GM18873 (cell line): ENCODE results near the gene CLDN12.

Experiments
- ATAC-seq: cut with Tn5 transposase; IDR thresholded peaks from one replicate; pipeline ENCODE4 v1.9.1; 2021; ENCODE audit warnings: mild to moderate bottlenecking, moderate library complexity, moderate number of reproducible peaks; ENCODE audit not compliant: unreplicated experiment, low FRiP score

Gene CLDN12

GRCh38 chr7:90403174-90404113 is at the start of gene CLDN12:
CLDN12 (plus strand) TSS chr7:90403461; CDS start chr7:90412677, 9,216 bp downstream.
- peak; percentile 96 for ATAC-seq

DNA sequence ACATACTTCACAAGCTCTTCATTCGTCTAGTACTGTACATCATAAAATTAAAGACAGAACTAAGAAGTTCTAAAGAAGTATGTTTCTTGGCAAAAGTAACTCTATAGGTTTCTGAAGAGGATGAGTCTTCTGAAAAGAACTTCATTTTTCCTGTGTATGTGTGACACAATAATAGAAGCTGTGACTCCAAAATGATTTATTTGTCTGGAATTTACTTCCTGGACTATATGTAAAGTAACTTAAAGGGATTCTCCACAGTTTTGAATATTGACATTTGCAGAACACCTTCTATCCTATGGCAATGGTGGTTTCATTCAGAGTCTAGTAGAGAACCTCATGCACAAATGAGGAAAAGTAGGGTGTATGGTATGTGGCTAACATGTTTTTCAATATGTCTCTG is 19.8 kb upstream of the CLDN12 start:
- no peak for ATAC-seq

DNA sequence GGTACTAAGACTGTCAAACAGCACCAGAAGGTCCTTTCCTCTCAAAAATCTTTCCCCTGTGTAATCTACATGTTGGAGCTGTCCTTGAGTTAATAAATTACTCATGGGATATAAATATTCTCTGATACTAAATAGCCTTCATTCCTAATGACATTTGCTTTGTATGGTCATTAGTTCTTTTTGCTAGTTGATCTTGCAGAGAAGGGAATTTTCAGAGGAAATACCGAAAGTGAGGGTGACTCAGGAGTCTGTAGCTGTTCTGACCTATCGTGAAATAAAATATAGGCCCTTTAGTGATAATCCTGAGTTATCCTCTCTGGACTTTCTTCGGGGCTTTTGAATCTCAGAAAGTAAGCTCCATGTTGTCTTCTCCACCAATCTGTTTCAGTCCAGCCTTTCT is 19.4 kb upstream of the CLDN12 start:
- no peak for ATAC-seq

GRCh38 chr7:90384433-90384832 is 18.8 kb upstream of the CLDN12 start:
- ATAC-seq = no peak

- no peak for ATAC-seq
Measured at GRCh38 chr7:90387470-90388240, 15.6 kb upstream of the CLDN12 start.

DNA sequence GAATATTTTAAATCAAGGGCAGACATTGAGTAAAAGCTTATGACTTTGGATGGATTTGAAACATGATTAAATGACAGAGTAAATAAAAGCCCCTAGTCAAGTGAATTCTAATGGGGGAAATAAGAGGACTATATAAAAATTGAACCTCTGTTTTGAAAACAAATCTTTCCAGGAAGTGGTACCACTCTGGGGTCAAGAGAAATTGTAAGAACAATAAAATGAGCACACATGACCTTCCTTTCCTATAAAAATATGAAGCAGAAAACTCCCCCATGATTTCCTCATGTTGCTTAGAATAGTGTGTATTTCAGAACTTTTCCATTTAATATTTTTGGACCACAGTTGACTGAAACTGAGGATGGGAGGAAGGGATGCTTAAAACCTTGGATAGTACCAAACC is 12.3 kb upstream of the CLDN12 start:
- ATAC-seq = no peak

DNA sequence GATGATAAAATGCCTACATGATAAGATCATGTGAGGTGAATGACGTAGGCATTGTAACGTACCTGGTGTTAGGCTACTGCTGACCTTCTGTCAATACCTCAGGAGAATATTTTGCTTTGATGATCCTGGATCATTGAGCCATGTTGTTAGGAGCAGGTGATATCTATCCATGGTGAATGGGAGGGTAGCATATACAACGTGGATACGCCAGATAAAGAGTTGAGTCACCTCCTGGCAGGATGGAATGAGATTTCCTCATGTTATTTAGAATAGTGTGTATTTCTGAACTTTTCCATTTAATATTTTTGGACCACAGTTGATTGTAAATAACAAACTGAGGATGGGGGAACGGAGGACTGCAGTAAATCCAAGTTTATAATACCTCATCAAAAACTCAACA is 11.8 kb upstream of the CLDN12 start:
- ATAC-seq = no peak

DNA sequence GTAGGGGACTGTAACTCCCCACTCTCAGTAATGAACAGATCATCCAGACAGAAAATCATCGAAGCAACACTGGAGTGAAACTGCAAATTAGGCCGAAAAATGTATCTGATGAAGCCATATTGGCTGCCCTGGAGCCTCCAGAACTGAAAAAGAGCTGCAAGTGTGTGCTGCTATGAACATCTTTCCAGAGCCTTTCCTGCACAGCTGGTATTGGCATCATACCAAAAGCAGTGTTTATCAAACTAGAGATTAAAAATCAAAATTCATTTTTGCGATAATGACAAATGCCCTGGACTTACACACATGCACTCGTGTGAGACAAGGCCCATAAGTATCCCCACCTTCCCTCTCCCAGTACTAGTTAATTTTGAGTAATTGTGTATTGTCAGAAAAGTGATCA is 6.8 kb upstream of the CLDN12 start:
- no peak for ATAC-seq

DNA sequence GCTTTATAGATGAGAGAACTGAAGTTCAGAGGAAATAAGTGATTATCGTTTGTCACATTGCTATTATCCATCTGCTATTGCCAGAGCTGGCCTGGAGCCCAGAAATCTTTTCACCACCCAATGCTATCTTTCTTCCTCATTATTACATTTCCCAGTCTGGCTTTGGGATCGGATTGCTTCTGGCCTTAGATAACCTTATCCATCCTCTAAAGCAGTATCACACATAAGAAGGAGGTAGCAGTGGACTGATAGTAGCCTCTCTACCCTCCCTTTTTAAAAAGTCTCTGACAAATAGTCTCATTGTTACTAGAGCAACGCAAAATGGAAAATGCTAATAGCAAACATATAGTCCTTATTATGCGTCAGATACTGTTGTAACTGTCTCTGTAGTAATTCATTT is 1.3 kb upstream of the CLDN12 start:
- ATAC-seq = no peak

GRCh38 chr7:90402785-90403173 is 482 bp upstream of the CLDN12 start:
- ATAC-seq = no peak

- ATAC-seq = no peak
Measured at GRCh38 chr7:90404777-90405176, 1.5 kb downstream of the CLDN12 start.

- ATAC-seq = no peak
Measured at GRCh38 chr7:90407484-90407821, 4.2 kb downstream of the CLDN12 start.

DNA sequence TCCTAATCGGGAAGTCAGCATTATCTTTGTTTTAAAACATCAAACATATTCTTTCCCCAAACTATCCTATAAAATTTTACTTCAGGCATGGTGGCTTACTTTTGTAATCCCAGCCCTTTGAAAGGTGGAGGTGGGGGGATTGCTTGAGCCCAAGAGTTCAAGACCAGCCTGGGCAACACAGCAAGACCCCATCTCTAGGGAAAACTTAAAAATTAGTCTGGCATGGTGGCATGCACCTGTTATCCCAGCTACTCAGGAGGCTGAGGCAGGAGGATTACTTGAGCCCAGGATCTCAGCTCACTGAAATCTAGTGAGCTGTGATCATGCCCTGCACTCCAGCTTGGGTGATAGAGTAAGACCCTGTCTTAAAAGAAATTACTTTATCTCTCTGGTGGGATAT is 4.9 kb downstream of the CLDN12 start:
- ATAC-seq = no peak

DNA sequence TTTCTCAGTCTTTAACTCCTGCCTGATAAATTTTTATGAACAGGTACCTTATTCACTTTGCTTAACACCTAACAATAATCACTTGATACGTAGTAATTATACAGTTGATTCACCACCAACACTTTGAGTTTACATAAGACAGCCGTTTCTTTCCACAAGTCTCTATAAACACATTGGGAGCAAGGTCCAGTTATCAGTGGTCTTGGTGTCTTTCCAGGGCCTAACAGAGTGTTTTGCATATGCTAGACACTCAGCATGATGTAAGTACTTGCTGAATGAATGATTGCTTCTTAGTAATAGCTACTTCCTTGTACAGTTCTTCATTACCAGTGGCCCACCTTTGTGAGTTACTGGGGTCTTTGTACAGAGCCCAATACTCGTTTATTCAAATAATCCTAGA is 6.4 kb downstream of the CLDN12 start:
- no peak for ATAC-seq

GRCh38 chr7:90411510-90411909 is 8.2 kb downstream of the CLDN12 start:
- no peak for ATAC-seq

GRCh38 chr7:90412458-90413184 is 9.4 kb downstream of the CLDN12 start:
- peak; percentile 57 for ATAC-seq

DNA sequence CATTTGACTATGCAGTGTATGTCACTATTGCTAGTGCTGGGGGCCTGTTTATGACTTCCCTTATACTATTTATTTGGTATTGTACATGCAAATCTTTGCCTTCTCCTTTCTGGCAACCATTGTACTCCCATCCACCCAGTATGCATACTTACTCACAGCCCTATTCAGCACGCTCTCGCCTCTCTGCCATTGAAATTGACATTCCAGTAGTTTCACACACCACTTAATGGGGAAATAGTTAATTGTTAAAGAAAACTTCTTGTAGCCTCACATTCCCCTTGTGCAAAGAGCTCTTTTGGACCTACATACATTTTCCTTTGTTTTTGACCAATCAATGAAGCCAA is 9.9 kb downstream of the CLDN12 start:
- ATAC-seq = no peak

- ATAC-seq = no peak
Measured at GRCh38 chr7:90421651-90422050, 18.4 kb downstream of the CLDN12 start.

DNA sequence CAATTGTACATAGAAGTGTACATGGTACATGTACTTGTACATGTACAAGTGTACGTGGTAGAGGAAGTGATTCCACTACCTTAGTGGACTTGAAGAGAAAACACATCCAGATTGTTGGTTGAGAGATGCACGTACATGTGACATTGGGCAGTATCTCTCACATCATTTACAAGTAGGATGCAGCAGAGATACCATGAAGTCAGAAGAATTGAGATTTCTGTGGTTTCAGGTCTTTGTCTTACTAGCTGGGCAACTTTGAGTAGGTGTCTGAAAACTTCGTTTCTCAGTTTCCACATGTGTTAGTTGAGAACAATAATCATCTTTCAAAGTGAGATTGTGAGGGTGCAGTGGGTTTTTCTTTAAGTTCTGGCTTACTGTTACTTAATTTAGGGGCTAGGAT is 21.5 kb downstream of the CLDN12 start:
- peak; percentile 98 for ATAC-seq

DNA sequence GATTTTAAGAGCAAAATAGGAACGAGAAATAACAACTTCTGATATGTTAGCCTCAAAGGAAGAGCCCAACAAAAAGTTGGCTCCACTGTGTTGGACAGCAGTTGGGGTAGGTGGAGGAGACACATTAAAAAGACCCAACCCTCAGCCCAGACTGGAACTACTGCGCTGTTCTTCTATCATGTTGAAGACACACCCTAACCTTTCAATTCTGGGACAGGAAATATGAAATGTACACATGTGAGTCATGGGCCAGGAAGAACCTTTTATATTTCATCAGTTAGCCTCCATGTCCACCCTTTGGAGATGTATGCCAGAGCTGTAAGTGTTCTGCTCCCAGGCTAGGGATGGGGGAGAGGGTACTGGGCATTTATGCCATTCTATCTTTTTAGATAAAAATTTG is 22.1 kb downstream of the CLDN12 start:
- no peak for ATAC-seq
